NCI-H524 treated with DMSO at 0.1 percent for 48 hours (cell line): ENCODE measurements around the gene ABHD10.
A peak's percentile ranks its signal among the peaks of the same experiment; 100 is the strongest.

Experiments
- DNase-seq: peaks from one replicate; lab custom pipeline; 2025; lab: John Stamatoyannopoulos, UW

ABHD10 gene

DNA sequence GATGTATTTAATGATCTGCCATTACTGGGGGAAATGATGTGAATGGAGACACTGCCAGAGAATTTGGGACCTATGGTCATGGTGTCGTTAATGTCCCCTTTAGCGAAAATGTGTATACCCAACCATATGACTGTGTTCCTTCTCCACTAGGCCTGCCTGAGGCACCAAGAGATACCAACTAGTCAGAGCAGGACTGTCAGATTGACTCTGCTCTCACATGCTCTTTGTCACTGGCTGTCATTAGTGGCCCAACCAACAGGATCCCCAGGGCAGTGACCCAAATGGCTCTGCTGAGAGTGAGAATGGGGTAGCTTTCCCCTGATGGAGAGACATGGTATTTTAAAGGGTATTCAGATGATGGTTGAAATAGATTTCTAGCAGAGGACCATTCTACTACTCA is 22.7 kb downstream of the ABHD10 start:
- no peak for DNase-seq

DNA sequence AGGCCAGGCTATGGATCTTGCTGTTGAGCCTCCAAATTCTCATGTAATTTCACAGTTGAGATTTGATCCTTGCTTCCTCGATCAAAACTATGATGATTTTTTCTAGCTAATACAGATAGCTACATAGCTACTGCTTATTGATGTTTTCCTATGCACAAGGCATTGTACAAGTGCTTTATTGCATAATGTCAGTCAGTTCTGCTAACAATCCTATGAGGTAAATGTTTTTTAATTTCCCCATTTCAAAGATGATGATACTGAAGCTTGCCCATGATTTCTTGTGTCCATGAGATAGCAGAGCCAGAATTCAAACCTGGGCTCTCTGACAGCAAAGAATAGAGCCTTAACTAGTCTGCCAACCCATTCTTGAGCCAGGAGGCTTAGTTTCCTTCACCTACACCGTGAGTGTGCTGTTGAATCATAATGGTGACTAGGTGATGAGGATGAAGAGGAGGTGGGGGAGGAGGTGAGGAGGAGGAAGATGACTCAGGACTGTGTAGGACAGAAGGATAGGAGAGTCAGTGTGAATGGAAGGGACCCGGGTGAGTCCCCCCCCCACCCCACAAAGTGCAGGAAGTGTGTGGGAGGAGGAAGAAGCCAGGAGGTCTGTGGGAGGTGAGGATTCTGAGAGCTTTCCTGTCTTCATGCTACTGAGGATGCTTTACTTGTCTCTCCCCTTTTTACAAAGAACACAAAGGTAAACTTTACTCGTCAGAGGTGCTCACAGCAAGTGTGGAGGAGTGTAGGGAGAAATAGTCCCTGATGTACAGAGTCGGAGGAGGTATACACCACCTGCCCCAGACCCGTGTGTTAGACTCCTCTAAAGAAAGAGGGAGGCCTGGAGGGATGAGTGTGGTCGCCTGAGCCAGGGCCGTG is 23.5 kb downstream of the ABHD10 start:
- no peak for DNase-seq

DNA sequence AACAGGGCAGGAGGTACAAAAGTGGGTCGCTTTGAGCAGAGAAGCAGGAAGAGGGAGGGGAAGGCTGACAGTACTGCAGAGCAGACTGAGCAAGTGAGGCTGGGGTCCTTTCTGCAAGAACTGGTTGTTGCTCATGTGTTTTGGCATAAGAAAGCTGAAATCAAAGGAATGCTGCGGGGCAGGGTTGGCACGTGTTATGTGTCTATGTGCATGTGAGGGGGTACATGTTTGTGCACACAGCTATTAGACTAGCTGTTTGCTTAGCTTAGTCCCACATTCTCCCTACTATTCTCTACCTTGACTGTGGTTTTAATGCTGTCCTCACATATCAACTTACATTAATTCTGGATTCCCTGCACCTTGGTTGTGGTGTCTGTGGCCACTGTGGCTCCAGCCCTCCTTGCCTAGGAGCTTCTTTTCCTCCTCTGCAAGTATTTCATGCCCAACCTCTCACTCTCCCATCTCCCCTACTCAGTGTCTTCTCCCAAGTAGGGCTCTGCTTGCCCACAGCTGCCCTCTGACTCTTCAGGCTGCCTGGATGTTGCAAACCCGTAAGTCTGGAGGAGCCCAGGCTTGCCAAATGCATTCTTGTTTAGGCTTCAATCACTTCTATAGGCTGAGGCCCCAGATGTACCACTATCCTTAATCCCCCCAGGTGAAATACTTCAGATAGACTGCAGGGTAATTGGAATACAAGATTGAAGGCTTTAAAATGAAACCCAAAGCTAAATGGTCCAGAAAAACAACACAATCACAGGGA is 24.7 kb downstream of the ABHD10 start:
- no peak for DNase-seq

DNA sequence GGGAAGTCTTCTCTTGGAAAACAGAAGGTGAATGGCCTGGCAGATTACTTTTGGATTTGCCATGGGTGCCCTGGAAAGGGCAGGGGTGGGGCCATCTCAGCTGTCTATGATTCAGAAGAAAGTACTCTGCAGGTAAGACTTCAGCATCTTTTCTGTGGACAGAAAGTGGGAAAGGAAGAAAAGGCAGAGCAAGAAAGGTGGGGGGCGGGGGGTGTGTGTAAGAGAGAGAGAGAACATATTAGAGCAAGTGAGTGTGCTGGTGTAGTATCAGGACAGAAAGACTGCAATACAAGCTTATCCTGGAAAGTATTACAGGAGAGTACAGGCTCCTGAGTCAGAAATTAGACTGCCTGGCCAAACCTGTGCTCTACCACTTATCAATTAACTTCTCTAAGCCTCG is 25.4 kb downstream of the ABHD10 start:
- DNase-seq = no peak

DNA sequence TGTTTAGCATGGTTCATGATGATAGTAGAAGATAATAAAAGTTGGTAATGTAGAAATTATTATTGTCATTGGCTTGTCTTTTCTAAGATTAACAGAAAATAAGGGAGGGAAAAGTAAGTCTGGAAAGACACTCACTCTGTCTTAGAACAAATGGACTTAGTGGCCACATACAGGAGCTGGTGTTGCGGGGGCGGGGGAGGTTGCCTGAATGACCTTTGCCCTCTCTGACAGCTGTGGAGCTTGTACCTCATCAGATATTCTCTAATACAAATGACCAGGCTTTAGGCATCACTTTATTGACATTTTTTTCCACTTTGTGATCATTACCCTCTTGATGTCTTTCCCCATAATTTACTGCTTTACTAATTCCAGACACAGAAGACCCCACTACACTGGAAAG is 25.8 kb downstream of the ABHD10 start:
- DNase-seq = no peak

DNA sequence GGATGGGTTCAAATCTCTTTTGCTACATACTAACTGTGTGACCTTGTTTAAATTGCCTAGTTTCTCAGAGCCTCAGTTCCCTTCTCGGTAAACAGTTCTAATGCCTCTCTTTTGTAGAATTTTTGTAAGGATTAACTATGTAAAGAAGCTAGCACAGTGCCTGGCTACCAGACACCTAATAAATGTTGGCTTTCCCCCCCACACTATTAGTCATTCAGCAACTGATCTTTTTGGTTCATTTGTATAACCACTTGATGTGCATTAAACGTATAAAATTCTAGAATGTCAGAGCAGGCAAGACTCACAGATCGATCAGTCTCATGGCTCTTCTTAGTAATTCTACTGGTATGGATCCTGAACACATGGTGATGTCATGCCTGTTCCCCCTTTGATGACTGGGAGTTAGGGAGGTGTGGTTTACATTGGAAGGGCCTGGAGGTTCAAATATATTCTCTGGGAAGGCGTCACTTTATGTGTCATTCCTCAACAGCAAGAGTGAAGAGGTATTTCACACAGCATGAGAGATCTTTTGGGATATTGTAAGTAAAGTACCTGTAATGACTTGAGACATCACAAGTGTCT is 26.4 kb downstream of the ABHD10 start:
- no peak for DNase-seq

DNA sequence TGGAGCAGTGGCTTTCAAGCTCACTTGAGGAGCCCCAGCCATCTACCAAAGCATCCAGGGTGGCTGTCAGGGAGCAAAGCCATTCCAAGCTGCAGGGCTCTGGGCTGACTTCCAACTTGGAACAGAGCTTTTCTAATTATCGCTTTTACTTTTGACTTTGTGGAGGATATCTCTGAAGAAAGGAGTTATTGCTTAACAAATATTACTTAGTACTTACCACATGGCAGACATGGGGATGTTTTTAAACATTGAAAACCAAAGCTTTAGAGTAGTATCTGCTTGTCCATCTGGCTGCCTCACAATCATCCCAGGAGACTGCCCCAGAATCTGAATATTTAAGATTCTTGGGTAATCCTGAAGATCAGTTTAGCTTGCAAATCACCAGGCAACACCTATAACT is 28.8 kb downstream of the ABHD10 start:
- DNase-seq = no peak

DNA sequence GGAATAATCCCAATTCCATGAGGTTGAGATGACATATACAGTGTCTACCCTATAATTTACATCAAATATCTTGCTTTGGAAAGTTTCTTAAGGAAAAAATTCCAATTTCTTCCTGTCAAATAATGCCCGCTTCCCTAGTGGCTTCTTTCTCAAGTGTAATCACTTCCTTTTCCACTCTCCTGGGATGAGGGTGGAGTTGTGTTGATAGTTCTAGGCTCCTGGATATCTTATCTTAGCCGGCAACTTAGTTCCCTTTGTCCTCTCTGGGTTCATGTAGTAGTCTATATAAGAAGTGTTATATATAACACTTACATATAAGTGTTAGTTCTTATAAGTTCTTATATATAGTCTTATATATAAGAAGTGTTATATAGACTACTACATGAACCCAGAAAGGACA is 30.8 kb downstream of the ABHD10 start:
- DNase-seq = no peak

DNA sequence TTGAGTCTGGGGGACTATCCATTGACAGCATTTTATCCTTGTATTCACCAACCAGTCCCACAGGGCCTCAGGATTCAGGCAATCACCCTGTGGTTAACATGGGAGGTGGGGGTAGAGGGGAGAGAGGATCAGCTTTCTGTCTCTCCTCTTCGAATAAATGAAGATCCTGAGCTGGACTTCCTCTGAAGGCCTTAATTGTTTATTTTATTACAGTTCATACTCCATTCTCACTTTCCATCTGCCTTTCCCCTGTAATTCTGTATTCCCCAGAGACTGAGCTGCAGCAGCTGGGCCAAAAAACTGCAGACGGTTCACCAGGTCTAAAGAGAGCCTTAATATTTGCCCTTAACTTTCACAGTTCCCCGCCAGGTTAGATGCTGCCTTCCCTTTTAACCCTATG is 31.8 kb downstream of the ABHD10 start:
- DNase-seq = peak; percentile 70

DNA sequence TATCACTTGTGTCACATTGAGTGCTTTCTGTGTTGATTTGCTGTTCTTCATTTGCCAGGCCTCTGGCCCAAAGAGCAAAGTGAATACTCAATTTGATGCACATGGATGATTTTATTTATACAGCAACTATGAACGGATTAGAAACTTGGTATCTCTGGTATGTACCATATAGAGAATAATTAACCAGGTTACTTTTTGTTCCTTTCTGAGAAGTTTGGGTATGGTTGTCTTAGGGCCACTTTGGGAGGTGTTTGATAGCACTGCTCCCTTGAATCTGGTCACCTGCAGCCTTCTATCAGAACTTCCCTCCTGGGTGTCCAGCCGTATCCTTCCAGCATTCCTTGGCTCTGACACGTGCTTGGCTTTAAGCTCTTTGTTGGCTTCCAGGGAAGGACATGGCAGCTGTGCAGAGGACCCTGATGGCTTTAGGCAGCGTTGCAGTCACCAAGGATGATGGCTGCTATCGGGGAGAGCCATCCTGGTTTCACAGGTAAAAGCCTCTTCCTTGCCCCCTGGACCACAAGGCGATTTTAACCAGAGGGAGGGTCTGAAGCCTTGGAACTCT is 32.6 kb downstream of the ABHD10 start:
- no peak for DNase-seq

DNA sequence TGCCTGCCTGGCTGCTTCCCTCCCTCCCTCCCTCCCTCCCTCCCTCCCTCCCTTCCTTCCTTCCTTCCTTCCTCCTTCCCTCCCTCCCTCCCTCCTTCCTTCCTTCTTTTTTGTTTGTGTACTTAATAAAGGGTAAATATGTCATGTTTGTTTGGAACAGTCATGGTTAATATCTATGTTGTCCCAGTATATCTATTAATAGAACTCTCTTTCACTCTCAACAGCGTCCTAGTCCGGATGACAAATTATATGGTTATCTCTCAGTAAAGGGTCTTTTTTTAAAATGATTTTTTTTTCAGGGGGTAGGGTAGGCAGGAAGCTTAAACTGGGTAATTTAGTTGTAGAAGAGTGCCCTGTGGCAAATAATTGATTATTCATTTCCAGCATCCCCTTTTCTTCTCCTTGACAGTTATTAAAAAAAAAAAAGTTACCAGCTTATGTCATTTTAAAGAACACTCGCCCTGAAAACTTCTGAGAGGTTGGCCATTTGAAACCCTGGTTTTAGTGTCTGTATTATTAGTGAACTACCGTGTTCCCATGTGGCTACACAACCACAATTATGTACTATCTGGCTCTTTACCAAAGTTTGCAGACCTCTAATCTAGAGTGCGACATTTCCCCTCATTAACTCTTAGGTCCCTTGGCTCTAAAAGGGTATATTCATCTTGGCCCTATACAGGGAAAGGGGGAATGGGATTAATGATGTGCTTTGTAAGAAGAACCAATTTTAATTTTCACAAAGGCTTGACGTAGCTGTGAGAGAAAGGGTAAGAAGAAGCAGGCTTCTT is 33.6 kb downstream of the ABHD10 start:
- no peak for DNase-seq

DNA sequence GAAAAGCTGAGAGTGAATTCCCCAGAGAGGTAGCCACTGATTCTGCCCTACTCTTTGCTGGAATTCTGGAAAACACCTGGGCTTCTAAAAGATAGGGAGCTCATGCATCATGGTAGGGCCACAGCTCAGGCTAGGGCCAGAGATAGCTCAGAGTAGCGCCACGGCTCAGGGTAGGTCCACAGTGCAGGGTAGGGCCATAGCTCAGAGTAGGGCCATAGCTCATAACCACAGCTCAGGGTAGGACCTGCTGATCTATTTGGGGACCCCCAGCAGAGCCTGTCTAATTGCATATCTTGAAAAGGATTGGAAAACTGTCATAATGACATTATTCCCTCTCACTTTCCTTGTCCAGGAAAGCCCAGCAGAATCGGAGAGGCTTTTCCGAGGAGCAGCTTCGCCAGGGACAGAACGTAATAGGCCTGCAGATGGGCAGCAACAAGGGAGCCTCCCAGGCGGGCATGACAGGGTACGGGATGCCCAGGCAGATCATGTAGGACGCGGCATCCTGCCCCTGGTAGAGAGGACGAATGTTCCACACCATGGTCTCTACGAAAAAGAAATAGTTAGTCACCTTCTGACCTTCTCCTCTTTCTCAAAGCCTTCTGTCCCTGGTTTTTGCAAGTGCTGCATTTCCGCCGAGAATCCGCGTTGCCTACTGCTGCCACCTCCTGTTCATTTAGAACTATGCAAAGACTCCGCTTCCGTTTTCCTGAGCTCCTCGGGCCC is 34.4 kb downstream of the ABHD10 start:
- no peak for DNase-seq

DNA sequence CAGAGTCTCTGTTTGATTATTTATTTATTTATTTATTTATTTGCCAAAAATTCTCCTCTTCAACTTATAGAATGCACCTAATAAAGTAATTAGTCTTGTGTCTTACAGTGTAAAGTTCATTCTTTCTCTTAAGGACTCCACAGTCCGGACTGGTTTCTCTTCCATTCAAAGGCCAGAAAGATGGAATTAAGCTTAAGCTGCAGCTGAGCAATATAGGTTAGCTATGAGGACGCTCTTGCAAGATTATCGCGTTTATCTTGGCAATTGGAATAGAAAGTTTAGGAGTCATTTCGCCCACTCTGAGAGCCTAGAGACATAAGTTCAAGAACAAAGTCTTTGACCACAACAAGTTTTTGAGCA is 34.9 kb downstream of the ABHD10 start:
- no peak for DNase-seq

DNA sequence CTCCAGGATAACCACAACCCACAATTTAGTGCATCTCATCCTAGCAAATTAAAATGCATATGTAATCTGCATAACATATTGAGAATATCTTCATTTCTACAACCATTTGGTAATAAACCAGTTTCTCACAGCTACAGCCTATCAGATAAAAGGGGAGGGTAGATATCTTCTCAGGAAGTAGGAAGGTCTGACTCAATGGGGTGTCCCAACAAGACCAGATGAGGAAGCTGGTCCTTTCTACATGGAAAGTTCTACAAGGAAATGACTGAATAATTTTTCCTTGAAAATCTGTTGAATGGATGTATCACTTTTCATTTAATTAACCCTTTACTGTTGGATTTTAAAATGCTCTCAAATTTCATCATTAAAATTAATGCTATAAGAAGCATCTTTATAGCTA is 38.3 kb downstream of the ABHD10 start:
- no peak for DNase-seq

DNA sequence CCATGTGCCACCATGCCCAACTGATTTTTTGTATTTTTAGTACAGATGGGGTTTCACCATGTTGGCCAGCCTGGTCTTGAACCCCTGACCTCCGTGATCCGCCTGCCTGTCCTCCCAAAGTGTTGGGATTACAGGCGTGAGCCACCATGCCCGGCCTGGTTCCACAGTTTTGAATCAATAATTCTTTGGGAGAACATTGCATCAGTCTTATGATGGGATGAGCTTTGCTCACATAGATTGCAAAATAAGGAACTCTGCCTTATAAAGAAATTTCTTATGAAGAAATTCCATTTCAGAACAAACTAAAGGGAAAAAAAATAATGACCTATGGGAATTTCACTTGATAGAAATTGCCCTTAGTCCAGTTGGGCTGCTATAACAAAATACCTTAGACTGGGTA is 39.9 kb downstream of the ABHD10 start:
- DNase-seq = no peak

DNA sequence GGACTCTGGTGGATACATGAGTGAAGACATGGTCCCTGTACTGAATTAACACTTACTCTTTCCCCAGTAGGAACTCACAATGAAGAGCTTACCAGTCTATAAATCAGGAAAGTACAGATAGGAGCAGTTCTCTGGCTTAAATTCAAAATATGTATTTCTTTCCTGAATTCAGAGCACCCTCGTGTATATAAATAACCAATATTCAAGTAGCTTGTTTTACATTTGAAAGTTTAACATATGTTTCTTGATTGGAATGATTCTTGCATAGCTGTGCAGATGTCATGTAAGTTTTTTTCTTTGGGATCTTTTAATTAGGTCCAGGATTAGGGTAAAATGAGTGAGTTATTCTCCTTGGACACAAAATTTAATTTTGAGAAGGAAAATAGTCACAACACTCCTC is 40.9 kb downstream of the ABHD10 start:
- no peak for DNase-seq

DNA sequence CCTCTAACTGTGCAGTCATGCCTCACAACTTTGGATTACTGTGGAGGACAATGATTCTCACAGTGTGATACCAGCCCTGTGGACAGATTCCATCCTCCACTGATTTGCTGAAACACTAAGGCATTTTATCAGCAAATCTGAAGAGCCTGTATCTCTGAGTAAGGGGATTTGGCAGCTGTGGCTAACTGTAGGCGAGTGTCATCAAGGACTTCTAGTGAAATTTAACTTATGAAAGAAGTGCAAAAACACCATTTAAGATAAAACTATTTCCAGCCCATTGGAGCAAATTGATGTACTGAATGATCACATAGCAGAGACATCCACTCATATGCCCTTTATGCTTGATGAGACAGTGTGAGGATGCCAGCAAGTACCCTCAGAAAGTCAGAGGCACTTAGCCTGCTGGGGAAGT is 41.9 kb downstream of the ABHD10 start:
- no peak for DNase-seq

DNA sequence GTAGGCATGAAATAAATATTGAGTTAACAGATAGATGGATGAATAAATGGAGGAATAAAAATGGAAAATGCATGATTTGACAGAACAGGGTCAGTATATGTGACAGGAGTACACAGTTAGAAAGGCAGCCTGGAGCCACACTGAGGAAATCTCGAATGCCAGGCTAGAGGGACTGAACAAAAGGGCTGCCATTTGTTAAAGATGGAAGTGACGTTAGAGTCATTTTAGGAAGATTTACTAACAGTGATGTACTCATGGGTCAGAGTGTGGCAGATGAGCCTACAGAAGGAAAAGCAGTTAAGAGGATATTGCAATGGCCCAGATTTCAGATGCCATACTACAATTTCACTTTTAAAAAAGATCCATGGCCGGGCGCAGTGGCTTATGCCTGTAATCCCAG is 48.3 kb downstream of the ABHD10 start:
- DNase-seq = no peak

DNA sequence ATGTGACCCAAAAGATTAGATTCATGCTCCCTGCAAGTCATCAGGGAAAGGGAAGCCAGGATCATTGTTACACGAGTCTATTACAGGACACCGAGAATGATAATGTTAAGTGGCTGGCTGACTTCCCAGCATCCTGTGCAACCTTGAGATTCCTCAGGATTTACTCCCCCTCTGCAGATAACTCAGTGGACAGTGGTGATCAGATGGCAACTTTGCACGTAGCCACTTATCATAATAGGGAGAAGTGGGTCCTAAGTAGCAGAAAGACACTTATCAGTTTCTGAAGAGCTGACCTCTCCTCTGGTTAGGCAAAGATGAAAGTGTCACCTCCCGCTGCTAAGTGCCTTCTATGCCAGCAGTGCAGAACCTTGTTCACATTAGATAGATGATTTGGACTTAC is 49.0 kb downstream of the ABHD10 start:
- peak; percentile 96 for DNase-seq

DNA sequence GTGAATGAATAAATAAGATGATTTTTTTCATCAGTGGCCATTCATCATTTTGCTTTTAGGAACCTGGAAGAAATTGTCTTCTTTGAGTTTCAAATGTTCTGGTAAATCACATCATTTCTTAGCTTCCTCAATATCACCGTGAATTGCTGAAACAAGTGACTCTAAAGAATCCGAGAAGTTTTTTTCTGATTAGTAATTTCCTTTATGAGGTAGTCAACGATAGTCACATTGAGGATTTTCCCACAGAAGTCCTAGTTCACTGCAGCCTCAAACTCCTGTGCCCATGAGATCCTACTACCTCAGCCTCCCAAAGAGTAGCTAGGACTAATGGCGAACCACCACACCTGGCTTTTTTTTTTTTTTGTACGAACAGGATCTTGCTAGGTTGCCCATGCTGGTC is 52.1 kb downstream of the ABHD10 start:
- DNase-seq = no peak

DNA sequence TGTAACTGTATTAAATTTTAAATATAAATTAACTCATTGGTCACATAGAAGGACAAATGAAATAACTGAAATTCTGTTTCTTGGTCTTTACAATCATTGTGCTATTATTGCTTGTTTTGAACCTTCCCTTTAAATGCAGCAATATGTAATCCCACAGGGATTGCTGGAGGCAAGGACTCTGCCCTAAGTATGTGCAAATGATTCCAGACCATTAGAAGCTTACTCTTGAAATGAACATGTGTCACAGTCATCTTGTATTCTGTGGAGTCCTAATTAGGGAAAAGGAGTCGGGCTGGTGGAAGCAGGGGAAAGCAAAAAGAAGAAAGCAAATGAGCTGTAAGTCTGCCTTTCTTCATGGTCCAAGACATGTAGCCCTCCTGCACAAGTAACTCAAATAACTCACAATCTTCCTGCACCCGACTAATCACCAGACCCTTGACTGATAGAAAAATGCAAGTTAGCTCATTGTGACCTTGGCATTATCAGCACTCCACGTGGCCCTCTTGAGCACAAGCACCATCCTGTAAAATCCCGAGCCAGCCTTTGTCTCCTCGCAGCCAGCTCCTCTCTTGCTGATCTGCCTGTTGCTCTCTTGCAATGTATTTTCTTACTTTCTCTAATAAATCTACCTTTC is 53.4 kb downstream of the ABHD10 start:
- DNase-seq = peak; percentile 86
